ENCODE measurements around the gene SLC36A4. TPM values are rescaled to one million over a fixed set of nuclear protein-coding genes. Genes with fewer than 3 reads are reported as not detected.
A peak's percentile ranks its signal among the peaks of the same experiment; 100 is the strongest.

SLC36A4 gene
- total RNA-seq, 1 experiment from 2014 or later, result 12.5 TPM

DNA sequence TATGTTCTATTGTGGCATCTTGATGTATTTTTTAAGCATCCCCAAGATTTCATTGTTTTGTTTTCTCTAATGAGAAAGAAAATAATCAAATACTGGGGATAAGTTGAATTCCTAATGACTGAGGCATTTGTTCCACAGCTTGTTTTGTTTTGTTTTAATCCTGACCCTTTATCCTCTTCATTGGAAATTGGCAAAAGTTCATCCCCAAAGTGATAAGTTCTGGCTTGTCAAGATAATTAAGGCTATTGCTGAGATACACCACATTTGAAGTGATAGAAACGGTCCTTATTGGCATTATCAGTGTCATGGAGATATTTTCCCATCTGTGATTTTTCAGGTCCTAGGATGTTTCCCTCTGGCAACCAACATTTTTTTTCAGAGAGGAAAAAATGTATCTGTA is 65.0 kb downstream of the SLC36A4 start:
- Mint-ChIP-seq H3K4me1 (ENCODE audit: low read depth, unreplicated experiment) (no peaks in the 10 kb centered on the region), H3K4me3 (ENCODE audit: unreplicated experiment) (no peak overlapping the region), H3K36me3 (ENCODE audit: insufficient read depth, unreplicated experiment) (no peaks in the 10 kb centered on the region), H3K27ac (ENCODE audit: unreplicated experiment) (no peak overlapping the region), H3K27me3 (ENCODE audit: insufficient read depth, unreplicated experiment) (peaks cover 20% of the 10 kb centered on the region), H3K9me3 (ENCODE audit: unreplicated experiment) (no peaks in the 10 kb centered on the region)
- no TSS peak for BruUV-seq (replicated peaks)
- TF ChIP-seq, protein P1, sequence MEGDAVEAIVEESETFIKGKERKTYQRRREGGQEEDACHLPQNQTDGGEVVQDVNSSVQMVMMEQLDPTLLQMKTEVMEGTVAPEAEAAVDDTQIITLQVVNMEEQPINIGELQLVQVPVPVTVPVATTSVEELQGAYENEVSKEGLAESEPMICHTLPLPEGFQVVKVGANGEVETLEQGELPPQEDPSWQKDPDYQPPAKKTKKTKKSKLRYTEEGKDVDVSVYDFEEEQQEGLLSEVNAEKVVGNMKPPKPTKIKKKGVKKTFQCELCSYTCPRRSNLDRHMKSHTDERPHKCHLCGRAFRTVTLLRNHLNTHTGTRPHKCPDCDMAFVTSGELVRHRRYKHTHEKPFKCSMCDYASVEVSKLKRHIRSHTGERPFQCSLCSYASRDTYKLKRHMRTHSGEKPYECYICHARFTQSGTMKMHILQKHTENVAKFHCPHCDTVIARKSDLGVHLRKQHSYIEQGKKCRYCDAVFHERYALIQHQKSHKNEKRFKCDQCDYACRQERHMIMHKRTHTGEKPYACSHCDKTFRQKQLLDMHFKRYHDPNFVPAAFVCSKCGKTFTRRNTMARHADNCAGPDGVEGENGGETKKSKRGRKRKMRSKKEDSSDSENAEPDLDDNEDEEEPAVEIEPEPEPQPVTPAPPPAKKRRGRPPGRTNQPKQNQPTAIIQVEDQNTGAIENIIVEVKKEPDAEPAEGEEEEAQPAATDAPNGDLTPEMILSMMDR (IDR thresholded peaks at IDR 0.05; ENCODE audit: insufficient read depth in 1 of 2, low read depth in 1 of 2, low read length in 1 of 2, severe bottlenecking in 1 of 2, unreplicated experiment in 1 of 2), result no peak
- H3K4me3 ChIP-seq (ENCODE audit: low read depth, low read length), result no peak overlapping the region
- H3K36me3 ChIP-seq (ENCODE audit: control insufficient read depth, insufficient read depth, low read length), result no peaks in the 10 kb centered on the region
- ChIA-PET CTCF (no interaction called here), POLR2A (no interaction called here)
- no peaks in the 10 kb centered on the region for H3K9me3 ChIP-seq
- H3K4me1 ChIP-seq, result no peaks in the 10 kb centered on the region
- no peak for DNase-seq
- no peaks in the 10 kb centered on the region for H3K27me3 ChIP-seq (replicated peaks; ENCODE audit: control insufficient read depth, insufficient read depth, low read length)
- intact Hi-C loops (cut with micrococcal nuclease; ENCODE audit: unreplicated experiment), result loop anchor here (5.0 to 10.0 kb wide), 2 partner anchors 412 to 519 kb away; partner anchors contain the start of gene SMCO4

DNA sequence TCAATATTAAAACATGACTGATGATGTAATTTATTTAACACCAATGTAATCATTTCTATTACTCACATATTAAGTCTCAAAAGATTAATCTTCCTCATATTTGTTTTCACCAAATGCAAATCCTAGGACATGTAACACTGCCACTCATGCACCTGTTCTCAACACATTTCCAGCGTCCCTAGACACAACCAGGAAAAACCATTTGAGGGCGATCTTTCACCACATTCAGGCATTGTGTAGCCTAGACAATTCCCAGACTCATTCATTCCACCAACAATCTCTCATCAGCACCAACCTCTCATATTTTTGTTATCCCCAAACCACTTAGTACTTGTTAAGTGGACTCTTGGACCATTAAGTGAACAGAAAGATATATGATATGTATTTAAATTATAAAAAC is 66.1 kb downstream of the SLC36A4 start:
- no peaks in the 10 kb centered on the region for H3K4me1 Mint-ChIP-seq (ENCODE audit: low read depth, unreplicated experiment)
- ChIA-PET CTCF (no interaction called here), POLR2A (no interaction called here)
- intact Hi-C loops (cut with micrococcal nuclease; ENCODE audit: unreplicated experiment), result loop anchor here (1.0 to 10.0 kb wide), 3 partner anchors 94 to 521 kb away; partner anchors contain the start of gene SMCO4
- no peak overlapping the region for H3K4me3 ChIP-seq (ENCODE audit: low read depth, low read length)
- no peaks in the 10 kb centered on the region for H3K9me3 Mint-ChIP-seq (ENCODE audit: unreplicated experiment)
- TF ChIP-seq, protein P1 (IDR thresholded peaks at IDR 0.05; ENCODE audit: insufficient read depth in 1 of 2, low read depth in 1 of 2, low read length in 1 of 2, severe bottlenecking in 1 of 2, unreplicated experiment in 1 of 2), result peak in 1 of 2 experiments; percentile 38
- no peak overlapping the region for H3K27ac Mint-ChIP-seq (ENCODE audit: unreplicated experiment)
- no TSS peak for BruUV-seq (replicated peaks)
- H3K36me3 Mint-ChIP-seq (ENCODE audit: insufficient read depth, unreplicated experiment), result no peaks in the 10 kb centered on the region
- no peaks in the 10 kb centered on the region for H3K4me1 ChIP-seq
- no peaks in the 10 kb centered on the region for H3K36me3 ChIP-seq (ENCODE audit: control insufficient read depth, insufficient read depth, low read length)
- H3K4me3 Mint-ChIP-seq (ENCODE audit: unreplicated experiment), result no peak overlapping the region
- no peaks in the 10 kb centered on the region for H3K9me3 ChIP-seq
- H3K27me3 Mint-ChIP-seq (ENCODE audit: insufficient read depth, unreplicated experiment), result peaks cover 23% of the 10 kb centered on the region
- H3K27me3 ChIP-seq (replicated peaks; ENCODE audit: control insufficient read depth, insufficient read depth, low read length), result no peaks in the 10 kb centered on the region
- peak in 1 of 2 experiments; percentile 41 for DNase-seq

DNA sequence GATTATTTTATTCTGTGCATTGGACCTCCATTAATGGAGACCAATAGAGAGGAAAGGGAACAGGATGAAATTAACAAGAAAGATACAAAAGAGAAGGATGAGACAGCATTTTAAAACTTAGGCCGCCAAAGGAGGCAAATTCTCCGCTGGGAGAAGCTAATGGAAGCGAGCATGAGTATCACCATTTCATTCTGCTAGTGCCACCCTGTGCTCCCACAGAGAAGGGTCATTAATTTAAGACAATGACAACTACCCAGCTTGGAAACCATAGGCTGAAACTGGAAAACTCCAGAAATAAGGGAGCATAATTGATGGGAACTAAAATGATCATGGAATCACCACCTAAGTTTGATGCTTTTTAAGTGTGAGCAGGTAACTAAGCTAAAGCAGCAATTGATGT is 69.2 kb downstream of the SLC36A4 start:
- no peaks in the 10 kb centered on the region for H3K4me1 ChIP-seq
- ChIA-PET POLR2A (no interaction called here), CTCF (no interaction called here)
- H3K9me3 ChIP-seq, result no peaks in the 10 kb centered on the region
- no peaks in the 10 kb centered on the region for H3K27me3 ChIP-seq (replicated peaks; ENCODE audit: control insufficient read depth, insufficient read depth, low read length)
- no peaks in the 10 kb centered on the region for H3K36me3 Mint-ChIP-seq (ENCODE audit: insufficient read depth, unreplicated experiment)
- H3K9me3 Mint-ChIP-seq (ENCODE audit: unreplicated experiment), result no peaks in the 10 kb centered on the region
- peaks cover 16% of the 10 kb centered on the region for H3K27me3 Mint-ChIP-seq (ENCODE audit: insufficient read depth, unreplicated experiment)
- H3K4me3 Mint-ChIP-seq (ENCODE audit: unreplicated experiment), result no peak overlapping the region
- H3K27ac Mint-ChIP-seq (ENCODE audit: unreplicated experiment), result no peak overlapping the region
- TF ChIP-seq, protein P1 (IDR thresholded peaks at IDR 0.05; ENCODE audit: insufficient read depth in 1 of 2, low read depth in 1 of 2, low read length in 1 of 2, severe bottlenecking in 1 of 2, unreplicated experiment in 1 of 2), result no peak
- BruUV-seq (replicated peaks), result no TSS peak
- no peaks in the 10 kb centered on the region for H3K4me1 Mint-ChIP-seq (ENCODE audit: low read depth, unreplicated experiment)
- no peak overlapping the region for H3K4me3 ChIP-seq (ENCODE audit: low read depth, low read length)
- DNase-seq, result no peak
- intact Hi-C loops (cut with micrococcal nuclease; ENCODE audit: unreplicated experiment), result no loop called here
- H3K36me3 ChIP-seq (ENCODE audit: control insufficient read depth, insufficient read depth, low read length), result no peaks in the 10 kb centered on the region
